ENCODE data around the gene STOML1. TPM values are rescaled to one million over a fixed set of nuclear protein-coding genes. Genes with fewer than 3 reads are reported as not detected.
A peak's percentile ranks its signal among the peaks of the same experiment; 100 is the strongest.

The STOML1 gene
- total RNA-seq, 6 experiments from 2014 or later = 7.2 to 12.7 (median 8.3) TPM

DNA sequence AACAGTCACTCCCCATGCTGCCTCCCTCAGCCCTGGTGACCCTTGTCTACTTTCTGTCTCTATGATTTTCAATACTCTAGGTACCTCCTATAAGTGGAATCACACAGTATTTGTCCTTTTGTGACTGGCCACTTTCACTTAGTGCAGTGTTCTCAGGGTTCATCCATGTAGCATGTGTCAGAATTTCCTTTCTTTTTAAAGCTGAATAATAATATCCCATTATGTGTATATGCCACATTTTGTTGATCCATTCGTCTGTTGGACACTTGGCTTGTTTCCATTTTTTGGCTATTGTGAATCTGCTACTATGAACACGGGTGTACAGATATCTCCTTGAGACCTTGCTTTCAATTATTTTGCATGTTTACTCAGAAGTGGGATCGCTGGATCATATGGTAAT, 36.6 kb upstream of the STOML1 start:
- Histone ChIP-seq H3K27ac (no peak overlapping the region), H3K4me3 (no peak overlapping the region), H3K36me3 (peaks cover 0 to 35% (median 10%) of the 10 kb centered on the region in 4 donors), H3K27me3 (no peaks in the 10 kb centered on the region), H3K4me1 (no peaks in the 10 kb centered on the region), H3K9me3 (no peaks in the 10 kb centered on the region)
- ATAC-seq (no peak), DNase-seq (no peak)
- TF ChIP-seq, protein P1, sequence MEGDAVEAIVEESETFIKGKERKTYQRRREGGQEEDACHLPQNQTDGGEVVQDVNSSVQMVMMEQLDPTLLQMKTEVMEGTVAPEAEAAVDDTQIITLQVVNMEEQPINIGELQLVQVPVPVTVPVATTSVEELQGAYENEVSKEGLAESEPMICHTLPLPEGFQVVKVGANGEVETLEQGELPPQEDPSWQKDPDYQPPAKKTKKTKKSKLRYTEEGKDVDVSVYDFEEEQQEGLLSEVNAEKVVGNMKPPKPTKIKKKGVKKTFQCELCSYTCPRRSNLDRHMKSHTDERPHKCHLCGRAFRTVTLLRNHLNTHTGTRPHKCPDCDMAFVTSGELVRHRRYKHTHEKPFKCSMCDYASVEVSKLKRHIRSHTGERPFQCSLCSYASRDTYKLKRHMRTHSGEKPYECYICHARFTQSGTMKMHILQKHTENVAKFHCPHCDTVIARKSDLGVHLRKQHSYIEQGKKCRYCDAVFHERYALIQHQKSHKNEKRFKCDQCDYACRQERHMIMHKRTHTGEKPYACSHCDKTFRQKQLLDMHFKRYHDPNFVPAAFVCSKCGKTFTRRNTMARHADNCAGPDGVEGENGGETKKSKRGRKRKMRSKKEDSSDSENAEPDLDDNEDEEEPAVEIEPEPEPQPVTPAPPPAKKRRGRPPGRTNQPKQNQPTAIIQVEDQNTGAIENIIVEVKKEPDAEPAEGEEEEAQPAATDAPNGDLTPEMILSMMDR (IDR thresholded peaks at IDR 0.05) = no peak
- 71% methylated on average over 3 of the region's 3 CpGs for WGBS (ENCODE audit: insufficient coverage, low coverage, low lambda C conversion rate, missing lambda C conversion rate)
- intact Hi-C loops (cut with DNase I) = no loop called here

DNA sequence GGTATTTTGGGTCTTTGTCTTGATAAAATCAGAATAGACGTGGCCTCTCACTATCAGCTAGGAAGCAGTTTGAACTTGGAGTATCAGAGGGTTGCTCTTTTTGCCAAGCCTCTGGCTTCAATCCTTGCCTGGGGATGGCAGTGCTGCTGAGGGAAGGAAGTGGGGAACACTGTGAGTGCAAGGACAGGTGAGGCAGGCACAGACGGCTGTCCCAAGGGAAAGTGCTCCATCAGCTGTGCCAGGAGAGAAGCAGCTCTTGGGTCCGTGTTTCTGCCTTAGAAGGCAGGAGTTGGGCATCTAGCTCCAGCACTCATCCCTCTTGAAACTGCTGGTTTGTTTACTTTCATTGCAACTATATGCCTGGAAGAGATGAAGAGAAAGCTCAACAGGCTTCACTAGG, 35.6 kb upstream of the STOML1 start:
- Histone ChIP-seq H3K27ac (no peak overlapping the region), H3K27me3 (no peaks in the 10 kb centered on the region), H3K9me3 (no peaks in the 10 kb centered on the region), H3K36me3 (peaks cover 0 to 38% (median 15%) of the 10 kb centered on the region in 4 donors), H3K4me1 (no peaks in the 10 kb centered on the region), H3K4me3 (no peak overlapping the region)
- ATAC-seq = no peak
- 63% methylated on average over 3 of the region's 3 CpGs for WGBS (ENCODE audit: insufficient coverage, low coverage, low lambda C conversion rate, missing lambda C conversion rate)
- DNase-seq = no peak
- intact Hi-C loops (cut with DNase I) = no loop called here
- TF ChIP-seq, protein P1 (IDR thresholded peaks at IDR 0.05) = no peak
- TF ChIP-seq POLR2A (IDR thresholded peaks at IDR 0.05) = no peak

DNA sequence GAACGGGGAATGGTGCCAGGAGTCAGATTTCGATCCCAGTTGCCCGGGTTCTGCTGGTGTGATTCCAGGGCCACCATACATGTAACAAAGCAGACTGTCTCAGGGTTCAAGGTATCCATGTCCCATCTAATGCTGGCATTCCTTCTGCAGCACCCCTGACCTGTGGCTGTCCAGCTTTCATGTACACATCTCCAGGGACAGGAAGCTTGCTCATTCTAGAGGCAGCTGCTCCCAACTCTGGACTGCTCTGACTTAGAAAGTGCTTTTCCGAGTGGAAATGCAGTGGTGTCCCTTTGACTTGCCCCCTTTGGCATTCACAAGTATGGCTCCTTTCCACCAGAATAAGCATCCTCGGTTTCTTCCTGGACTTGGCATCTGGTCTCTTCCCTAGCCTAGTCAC, 33.3 kb upstream of the STOML1 start:
- H3K27ac ChIP-seq = no peak overlapping the region
- 83% methylated on average over 1 of the region's 5 CpGs for WGBS (ENCODE audit: insufficient coverage, low coverage, low lambda C conversion rate, missing lambda C conversion rate)
- TF ChIP-seq, protein P1 (IDR thresholded peaks at IDR 0.05) = no peak
- no peak for TF ChIP-seq POLR2A (IDR thresholded peaks at IDR 0.05)
- H3K27me3 ChIP-seq = no peaks in the 10 kb centered on the region
- no peak overlapping the region for H3K4me3 ChIP-seq
- ATAC-seq (peak in 2 of 4 donors; percentile 39 to 67), DNase-seq (no peak)
- intact Hi-C loops (cut with DNase I) = no loop called here
- H3K4me1 ChIP-seq = no peaks in the 10 kb centered on the region
- H3K9me3 ChIP-seq = no peaks in the 10 kb centered on the region
- H3K36me3 ChIP-seq = peaks cover 0 to 39% (median 15%) of the 10 kb centered on the region in 4 donors

DNA sequence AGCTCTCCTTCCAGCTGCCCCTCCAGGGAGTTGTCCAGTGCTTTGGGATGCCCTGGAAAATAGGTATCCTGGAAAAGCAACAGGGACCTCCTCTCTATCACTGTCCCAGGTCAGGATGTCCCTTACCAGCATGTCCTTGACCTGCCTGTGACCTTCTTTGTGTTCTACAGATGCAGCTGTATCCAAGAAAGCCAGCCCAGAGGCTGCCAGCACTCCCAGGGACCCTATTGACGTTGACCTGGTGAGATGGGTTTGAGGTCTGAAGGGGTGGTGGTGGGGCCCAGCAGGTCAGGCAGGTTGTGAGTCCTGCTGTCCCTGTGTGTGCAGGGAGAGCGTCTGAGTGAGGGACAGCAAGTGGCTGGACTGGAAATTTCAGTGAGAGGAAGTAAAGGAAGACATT, 32.6 kb upstream of the STOML1 start:
- no peaks in the 10 kb centered on the region for H3K9me3 ChIP-seq
- DNase-seq (no peak), ATAC-seq (peak in 1 of 4 donors; percentile 8)
- H3K36me3 ChIP-seq = peaks cover 0 to 39% (median 15%) of the 10 kb centered on the region in 4 donors
- no peaks in the 10 kb centered on the region for H3K4me1 ChIP-seq
- no peak overlapping the region for H3K27ac ChIP-seq
- H3K27me3 ChIP-seq = no peaks in the 10 kb centered on the region
- intact Hi-C loops (cut with DNase I) = no loop called here
- no CpG with 5 or more reads among the region's 2 CpGs for WGBS (ENCODE audit: insufficient coverage, low coverage, low lambda C conversion rate, missing lambda C conversion rate)
- no peak overlapping the region for H3K4me3 ChIP-seq
- TF ChIP-seq, protein P1 (IDR thresholded peaks at IDR 0.05) = no peak
- TF ChIP-seq POLR2A (IDR thresholded peaks at IDR 0.05) = no peak
